ENCODE results near the gene SLC6A5.

The SLC6A5 gene

GRCh38 chr11:20669820-20670684, 70.6 kb downstream of the SLC6A5 start:
- ChIA-PET CTCF (no interaction called here), POLR2A (no interaction called here)
- TF ChIP-seq, protein P1, sequence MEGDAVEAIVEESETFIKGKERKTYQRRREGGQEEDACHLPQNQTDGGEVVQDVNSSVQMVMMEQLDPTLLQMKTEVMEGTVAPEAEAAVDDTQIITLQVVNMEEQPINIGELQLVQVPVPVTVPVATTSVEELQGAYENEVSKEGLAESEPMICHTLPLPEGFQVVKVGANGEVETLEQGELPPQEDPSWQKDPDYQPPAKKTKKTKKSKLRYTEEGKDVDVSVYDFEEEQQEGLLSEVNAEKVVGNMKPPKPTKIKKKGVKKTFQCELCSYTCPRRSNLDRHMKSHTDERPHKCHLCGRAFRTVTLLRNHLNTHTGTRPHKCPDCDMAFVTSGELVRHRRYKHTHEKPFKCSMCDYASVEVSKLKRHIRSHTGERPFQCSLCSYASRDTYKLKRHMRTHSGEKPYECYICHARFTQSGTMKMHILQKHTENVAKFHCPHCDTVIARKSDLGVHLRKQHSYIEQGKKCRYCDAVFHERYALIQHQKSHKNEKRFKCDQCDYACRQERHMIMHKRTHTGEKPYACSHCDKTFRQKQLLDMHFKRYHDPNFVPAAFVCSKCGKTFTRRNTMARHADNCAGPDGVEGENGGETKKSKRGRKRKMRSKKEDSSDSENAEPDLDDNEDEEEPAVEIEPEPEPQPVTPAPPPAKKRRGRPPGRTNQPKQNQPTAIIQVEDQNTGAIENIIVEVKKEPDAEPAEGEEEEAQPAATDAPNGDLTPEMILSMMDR (IDR thresholded peaks at IDR 0.05; ENCODE audit: control extremely low read depth, extremely low read depth, low read depth, missing control alignments) = no peak
- DNase-seq (ENCODE audit: extremely low spot score) = no peak

DNA sequence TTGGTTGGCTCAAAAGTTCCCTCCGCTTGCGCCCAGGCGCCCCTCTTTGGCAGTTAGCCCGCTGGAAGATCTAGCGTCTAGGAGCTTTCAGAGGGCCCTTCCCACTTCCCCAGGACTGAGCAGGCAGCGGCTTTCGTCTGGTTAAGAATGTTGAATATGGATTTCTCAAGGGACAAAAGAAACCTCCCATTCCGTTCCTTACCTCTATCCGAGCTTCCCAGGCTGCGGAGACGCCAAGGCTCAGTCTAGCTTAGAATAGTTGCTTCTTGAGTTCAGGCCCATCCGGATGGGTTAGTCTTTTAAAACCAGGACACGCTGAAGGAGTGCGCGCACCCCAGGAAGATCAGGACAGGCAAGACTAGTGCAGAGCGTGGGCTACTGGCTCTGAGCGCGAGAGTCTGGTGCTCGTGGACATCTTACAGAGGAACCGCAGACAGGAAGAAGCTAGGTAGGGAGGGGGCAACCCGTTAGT, 71.6 kb downstream of the SLC6A5 start:
- no peak for DNase-seq (ENCODE audit: extremely low spot score)
- CTCF ChIA-PET = interaction anchor here (1.5 to 3.6 kb wide), 3 partner anchors 11 to 24 kb away, joined by 5 to 28 read pairs (median 6); no protein-coding TSS in a partner anchor
- TF ChIP-seq, protein P1 (IDR thresholded peaks at IDR 0.05; ENCODE audit: control extremely low read depth, extremely low read depth, low read depth, missing control alignments) = no peak
- POLR2A ChIA-PET = no interaction called here

- TF ChIP-seq, protein P1 (IDR thresholded peaks at IDR 0.05; ENCODE audit: control extremely low read depth, extremely low read depth, low read depth, missing control alignments) = peak; percentile 16
- CTCF ChIA-PET = interaction anchor here (1.2 to 3.6 kb wide), 7 partner anchors 12 to 840 kb away, joined by 3 to 28 read pairs (median 6); no protein-coding TSS in a partner anchor
- no peak for DNase-seq (ENCODE audit: extremely low spot score)
- POLR2A ChIA-PET = no interaction called here
Observed at GRCh38 chr11:20671856-20672546, 72.6 kb downstream of the SLC6A5 start.

- TF ChIP-seq, protein P1 (IDR thresholded peaks at IDR 0.05; ENCODE audit: control extremely low read depth, extremely low read depth, low read depth, missing control alignments) = peak; percentile 37
- ChIA-PET CTCF (interaction anchor here (1.0 to 3.6 kb wide), 8 partner anchors 11 to 840 kb away, joined by 3 to 28 read pairs (median 6); no protein-coding TSS in a partner anchor), POLR2A (no interaction called here)
- no peak for DNase-seq (ENCODE audit: extremely low spot score)
Observed at GRCh38 chr11:20672575-20672974, 73.2 kb downstream of the SLC6A5 start.

GRCh38 chr11:20676658-20677057, 77.2 kb downstream of the SLC6A5 start:
- CTCF ChIA-PET = interaction anchor here (1.2 to 1.4 kb wide), 2 partner anchors 9 to 23 kb away, joined by 5 read pairs; no protein-coding TSS in a partner anchor
- TF ChIP-seq, protein P1 (IDR thresholded peaks at IDR 0.05; ENCODE audit: control extremely low read depth, extremely low read depth, low read depth, missing control alignments) = no peak
- POLR2A ChIA-PET = no interaction called here
- DNase-seq (ENCODE audit: extremely low spot score) = no peak

- TF ChIP-seq, protein P1 (IDR thresholded peaks at IDR 0.05; ENCODE audit: control extremely low read depth, extremely low read depth, low read depth, missing control alignments) = no peak
- POLR2A ChIA-PET = no interaction called here
- CTCF ChIA-PET = no interaction called here
- no peak for DNase-seq (ENCODE audit: extremely low spot score)
Observed at GRCh38 chr11:20688761-20689160, 89.4 kb downstream of the SLC6A5 start.
